DOHH2 (cell line): Measurements from ENCODE around the gene MAOA.

Source experiments
- H3F3A ChIP-seq: fragments of 200-600 bp; sonication (generic), shearing (Covaris generic); 2 replicates; pipeline ENCODE4 v1.6.0; 2016; ENCODE audit warnings: antibody characterized with exemption, mild to moderate bottlenecking; ENCODE audit not compliant: control insufficient read depth, insufficient read depth
- H3K27ac ChIP-seq: fragments of 200-600 bp; sonication (generic); 2 replicates; pipeline ENCODE4 v1.5.1; 2014; ENCODE audit warnings: low read depth, mild to moderate bottlenecking, low read length, moderate library complexity
- H3K27me3 ChIP-seq: fragments of 200-600 bp; sonication (generic); 2 replicates; pipeline ENCODE4 v1.6.1; 2014; ENCODE audit warnings: mild to moderate bottlenecking, low read length, mixed read lengths; ENCODE audit not compliant: control insufficient read depth
- H3K36me3 ChIP-seq: fragments of 200-600 bp; sonication (generic); 2 replicates; pipeline ENCODE4 v1.6.1; 2014; ENCODE audit warnings: mild to moderate bottlenecking, low read length, moderate library complexity, mixed read lengths; ENCODE audit not compliant: control insufficient read depth
- H3K4me1 ChIP-seq: fragments of 200-600 bp; sonication (generic); 2 replicates; pipeline ENCODE4 v1.6.1; 2014; ENCODE audit warnings: mild to moderate bottlenecking, low read length, mixed read lengths; ENCODE audit not compliant: control insufficient read depth
- H3K4me2 ChIP-seq: fragments of 200-600 bp; sonication (generic); 2 replicates; pipeline ENCODE4 v1.6.0; 2014; ENCODE audit warnings: mild to moderate bottlenecking, low read length, moderate library complexity
- H3K4me3 ChIP-seq: fragments of 200-600 bp; sonication (generic); 2 replicates; pipeline ENCODE4 v1.5.1; 2014; ENCODE audit warnings: mild to moderate bottlenecking, low read length, mixed read lengths
- H3K79me2 ChIP-seq: fragments of 200-600 bp; sonication (generic); 2 replicates; pipeline ENCODE4 v1.6.1; 2014; ENCODE audit warnings: mild to moderate bottlenecking, low read length, mixed read lengths; ENCODE audit not compliant: control insufficient read depth
- H3K9me2 ChIP-seq: fragments of 200-600 bp; sonication (generic); replicated peaks from 2 replicates; pipeline ENCODE4 v1.6.1; 2014; ENCODE audit warnings: mild to moderate bottlenecking, low read length, mixed read lengths; ENCODE audit not compliant: control insufficient read depth
- H3K9me3 ChIP-seq: fragments of 200-600 bp; sonication (generic); 2 replicates; pipeline ENCODE4 v1.6.1; 2014; ENCODE audit warnings: antibody characterized with exemption, low read length, mixed read lengths; ENCODE audit not compliant: control insufficient read depth, insufficient read depth
- H4K20me1 ChIP-seq: fragments of 200-600 bp; sonication (generic); 2 replicates; pipeline ENCODE4 v1.6.0; 2014; ENCODE audit warnings: low read depth, mild to moderate bottlenecking, antibody characterized with exemption, low read length, moderate library complexity; ENCODE audit not compliant: control insufficient read depth, insufficient read depth
- EZH2phosphoT487 ChIP-seq: fragments of 200-600 bp; sonication (generic); IDR thresholded peaks from 2 replicates; pipeline ENCODE4 v1.6.1; 2017; ENCODE audit warnings: borderline replicate concordance, mild to moderate bottlenecking, antibody characterized with exemption, low read length, moderate library complexity, mixed read lengths
- TF ChIP-seq, protein P1 (sequence below): fragments of 200-600 bp; sonication (generic); IDR thresholded peaks from one replicate; pipeline ENCODE4 v1.5.1; 2014; ENCODE audit warnings: antibody characterized with exemption, mild to moderate bottlenecking, low read depth, low read length; ENCODE audit not compliant: poor library complexity, severe bottlenecking

Gene MAOA

DNA sequence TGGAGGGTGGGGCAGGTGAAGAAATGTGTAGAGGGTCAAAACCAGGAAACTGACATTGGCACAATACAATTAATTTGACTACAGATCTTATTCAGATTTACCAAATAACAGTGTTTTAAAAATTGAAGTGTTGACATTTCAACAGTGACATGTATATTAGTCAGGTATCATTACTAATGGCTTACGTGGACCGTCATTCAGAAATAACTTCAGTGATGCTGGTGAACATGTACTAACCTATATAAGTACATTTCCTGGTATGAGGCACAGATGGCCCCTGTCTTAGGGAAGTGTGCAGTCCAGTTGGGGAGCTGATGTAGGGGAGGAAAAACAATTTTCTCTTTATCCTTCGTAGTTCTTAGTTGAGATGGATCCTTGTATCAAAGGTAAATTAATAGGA lies 22.3 kb upstream of the MAOA start:
- Histone ChIP-seq H3K4me1 (no peaks in the 10 kb centered on the region), H3F3A (no peaks in the 10 kb centered on the region), H3K4me3 (no peak overlapping the region), H3K27me3 (no peaks in the 10 kb centered on the region), H3K9me2 (no peaks in the 10 kb centered on the region), H3K9me3 (no peaks in the 10 kb centered on the region), H3K4me2 (no peak overlapping the region), H3K27ac (no peak overlapping the region), H3K36me3 (no peaks in the 10 kb centered on the region), H4K20me1 (no peaks in the 10 kb centered on the region), H3K79me2 (no peaks in the 10 kb centered on the region)
- TF ChIP-seq, protein P1, sequence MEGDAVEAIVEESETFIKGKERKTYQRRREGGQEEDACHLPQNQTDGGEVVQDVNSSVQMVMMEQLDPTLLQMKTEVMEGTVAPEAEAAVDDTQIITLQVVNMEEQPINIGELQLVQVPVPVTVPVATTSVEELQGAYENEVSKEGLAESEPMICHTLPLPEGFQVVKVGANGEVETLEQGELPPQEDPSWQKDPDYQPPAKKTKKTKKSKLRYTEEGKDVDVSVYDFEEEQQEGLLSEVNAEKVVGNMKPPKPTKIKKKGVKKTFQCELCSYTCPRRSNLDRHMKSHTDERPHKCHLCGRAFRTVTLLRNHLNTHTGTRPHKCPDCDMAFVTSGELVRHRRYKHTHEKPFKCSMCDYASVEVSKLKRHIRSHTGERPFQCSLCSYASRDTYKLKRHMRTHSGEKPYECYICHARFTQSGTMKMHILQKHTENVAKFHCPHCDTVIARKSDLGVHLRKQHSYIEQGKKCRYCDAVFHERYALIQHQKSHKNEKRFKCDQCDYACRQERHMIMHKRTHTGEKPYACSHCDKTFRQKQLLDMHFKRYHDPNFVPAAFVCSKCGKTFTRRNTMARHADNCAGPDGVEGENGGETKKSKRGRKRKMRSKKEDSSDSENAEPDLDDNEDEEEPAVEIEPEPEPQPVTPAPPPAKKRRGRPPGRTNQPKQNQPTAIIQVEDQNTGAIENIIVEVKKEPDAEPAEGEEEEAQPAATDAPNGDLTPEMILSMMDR = no peak
- no peak for TF ChIP-seq EZH2phosphoT487

DNA sequence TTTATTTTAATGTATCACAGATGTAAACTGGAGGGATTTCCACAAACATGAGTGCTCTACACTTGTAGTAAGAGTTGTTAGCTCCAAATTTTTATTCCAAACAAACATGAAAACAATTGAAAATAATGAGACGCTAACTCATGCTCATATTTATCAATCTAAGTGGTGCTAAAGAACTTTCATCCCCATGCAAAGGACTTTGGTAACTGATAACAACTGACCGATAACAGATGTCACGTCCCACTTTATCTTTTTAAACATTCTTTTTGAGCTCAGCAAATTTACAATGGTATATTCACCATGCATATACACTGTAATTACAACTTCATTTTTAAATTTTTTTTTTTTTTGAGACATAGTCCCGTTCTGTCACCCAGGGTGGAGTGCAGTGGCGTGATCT lies 15.6 kb upstream of the MAOA start:
- Histone ChIP-seq H3K27ac (no peak overlapping the region), H3K9me3 (no peaks in the 10 kb centered on the region)

DNA sequence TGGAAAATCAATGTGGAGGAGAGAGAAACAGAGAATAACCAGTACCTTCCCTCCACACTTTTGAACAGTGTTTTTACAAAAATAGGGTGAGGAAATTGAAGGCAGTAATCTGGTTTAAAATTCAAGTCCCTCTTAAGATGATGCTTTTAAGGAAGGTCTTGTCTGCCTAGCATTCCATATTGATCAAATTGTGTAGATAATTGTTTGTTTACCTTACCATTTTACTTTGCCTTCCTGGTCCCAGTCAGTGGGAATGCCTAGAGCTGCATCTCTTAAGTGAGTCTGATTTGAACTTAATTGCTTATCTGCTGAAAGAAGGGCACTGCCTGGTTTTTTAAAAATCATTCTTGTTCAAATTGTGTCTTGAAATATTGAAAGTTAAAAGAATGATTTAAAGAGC lies 14.4 kb upstream of the MAOA start:
- Histone ChIP-seq H3K4me3 (no peak overlapping the region), H3K4me2 (no peak overlapping the region), H3K4me1 (no peaks in the 10 kb centered on the region), H3K27ac (no peak overlapping the region), H3K27me3 (no peaks in the 10 kb centered on the region), H3K36me3 (no peaks in the 10 kb centered on the region), H3F3A (no peaks in the 10 kb centered on the region), H3K9me2 (no peaks in the 10 kb centered on the region), H3K9me3 (no peaks in the 10 kb centered on the region), H4K20me1 (no peaks in the 10 kb centered on the region), H3K79me2 (no peaks in the 10 kb centered on the region)
- TF ChIP-seq EZH2phosphoT487 = no peak
- TF ChIP-seq, protein P1 = no peak

More for the DNA sequence above, 15.6 kb upstream of the MAOA start:
- H3K4me3 ChIP-seq = no peak overlapping the region
- no peak overlapping the region for H3K4me2 ChIP-seq
- no peaks in the 10 kb centered on the region for H3K4me1 ChIP-seq
- TF ChIP-seq, protein P1 = no peak
- TF ChIP-seq EZH2phosphoT487 = no peak
- no peaks in the 10 kb centered on the region for H3K36me3 ChIP-seq
- H4K20me1 ChIP-seq = no peaks in the 10 kb centered on the region
- H3F3A ChIP-seq = no peaks in the 10 kb centered on the region
- no peaks in the 10 kb centered on the region for H3K27me3 ChIP-seq
- H3K79me2 ChIP-seq = no peaks in the 10 kb centered on the region
- H3K9me2 ChIP-seq = no peaks in the 10 kb centered on the region

DNA sequence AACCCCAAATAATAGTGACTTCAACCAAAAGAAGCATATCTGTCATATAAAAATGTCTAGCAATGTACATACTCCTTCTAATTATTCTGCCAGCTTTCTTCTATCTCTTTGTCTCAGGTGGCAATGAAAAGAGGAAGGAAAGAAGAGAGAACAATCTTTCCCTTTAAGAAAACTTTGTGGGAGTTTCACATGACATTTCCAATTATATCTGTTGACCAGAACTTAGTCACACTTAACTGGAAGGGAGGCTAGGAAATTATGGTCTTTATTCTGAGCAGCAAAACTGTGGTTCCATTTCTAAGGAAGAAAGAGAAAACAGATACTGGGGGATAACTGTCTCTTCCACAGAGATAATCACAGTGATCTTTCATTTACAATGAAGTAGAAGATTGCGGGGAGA lies 12.9 kb upstream of the MAOA start:
- H3K27me3 ChIP-seq = no peaks in the 10 kb centered on the region
- no peak for TF ChIP-seq EZH2phosphoT487
- TF ChIP-seq, protein P1 = no peak
- H3K79me2 ChIP-seq = no peaks in the 10 kb centered on the region
- no peaks in the 10 kb centered on the region for H3K4me1 ChIP-seq
- no peak overlapping the region for H3K4me3 ChIP-seq
- no peak overlapping the region for H3K4me2 ChIP-seq
- no peak overlapping the region for H3K27ac ChIP-seq
- no peaks in the 10 kb centered on the region for H3K9me2 ChIP-seq
- H3K36me3 ChIP-seq = no peaks in the 10 kb centered on the region
- H4K20me1 ChIP-seq = no peaks in the 10 kb centered on the region
- H3K9me3 ChIP-seq = no peaks in the 10 kb centered on the region
- H3F3A ChIP-seq = no peaks in the 10 kb centered on the region
